Measurements from ENCODE around the gene RBM33. TPM values are rescaled to one million over a fixed set of nuclear protein-coding genes. Genes with fewer than 3 reads are reported as not detected.

The RBM33 gene
- total and polyA plus RNA-seq, 2 of the 13 experiments (the other 11 are each of a cell fraction or from before 2014, with no cell fraction given), result 12.4 to 28.9 TPM

DNA sequence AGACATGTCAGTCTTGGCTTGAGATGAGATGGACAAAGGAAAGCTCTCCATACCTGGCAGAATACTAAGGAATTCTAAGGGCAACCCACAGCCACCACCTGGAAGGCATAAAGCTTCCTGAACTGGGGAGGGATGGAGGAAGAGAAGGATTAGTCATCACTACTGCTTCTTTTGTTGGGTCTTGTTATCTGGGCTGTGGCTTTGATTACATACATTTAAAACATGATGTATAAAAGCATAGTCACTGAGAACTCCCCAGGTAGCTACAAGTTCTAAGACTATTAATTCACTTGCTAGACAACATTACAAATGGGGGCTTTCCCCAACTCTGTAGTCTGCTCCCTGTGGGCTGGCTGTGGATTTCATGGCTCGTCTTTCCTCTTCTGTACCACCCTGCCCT, 58.2 kb downstream of the RBM33 start:
- Histone ChIP-seq H4K20me1 (ENCODE audit: insufficient read depth, low read length) (peaks cover 5% of the 10 kb centered on the region), H3K79me2 (ENCODE audit: insufficient read depth, low read length) (peaks cover 29% of the 10 kb centered on the region), H3K9me3 (ENCODE audit: low read length) (no peaks in the 10 kb centered on the region), H3K27ac (ENCODE audit: extremely low read length, insufficient read depth, low read length) (no peak overlapping the region), H3K36me3 (replicated peaks in 1 of 2; ENCODE audit: control insufficient read depth in 1 of 2, insufficient read depth in 2 of 2, low read length in 2 of 2) (peaks cover 20 to 79% of the 10 kb centered on the region in 2 experiments), H3K9ac (ENCODE audit: insufficient read depth, low read depth, low read length) (no peak overlapping the region), H2AFZ (ENCODE audit: low read length) (no peak overlapping the region), H3K27me3 (ENCODE audit: control insufficient read depth in 1 of 2, insufficient read depth in 2 of 2, low read length in 2 of 2) (no peaks in the 10 kb centered on the region), H3K4me2 (ENCODE audit: low read depth, low read length) (no peak overlapping the region), H3K4me1 (ENCODE audit: insufficient read depth, low read length) (peaks cover 13% of the 10 kb centered on the region), H3K4me3 (replicated peaks in 1 of 3; ENCODE audit: insufficient read depth in 1 of 3, low read depth in 2 of 3, low read length in 3 of 3) (no peak overlapping the region)
- in situ Hi-C loops (cut with HindIII; ENCODE audit: extremely low pct_ligation_motif_present, low pct_unique_long_range_greater_than_20kb) (no loop called here), intact Hi-C loops (cut with micrococcal nuclease; ENCODE audit: unreplicated experiment) (no loop called here)
- no peak for ATAC-seq
- BruUV-seq (replicated peaks), result no TSS peak
- DNase-seq (ENCODE audit: low spot score), result no peak
- WGBS (ENCODE audit: low lambda C conversion rate), result 100% methylated on average over 1 of the region's 1 CpG
- TF ChIP-seq RBM22 (optimal IDR thresholded peaks at IDR 0.05; ENCODE audit: low read length), result peak; percentile 43
- no peak for TF ChIP-seq ZNF101 (CRISPR knock-in tag; IDR thresholded peaks at IDR 0.05; ENCODE audit: borderline replicate concordance, low read depth)
- POLR2A ChIA-PET, result no interaction called here
- FAIRE-seq, result no peak
- CTCF ChIA-PET (ENCODE audit: low intra/inter-chr PET ratio, low total read pairs), result no interaction called here

DNA sequence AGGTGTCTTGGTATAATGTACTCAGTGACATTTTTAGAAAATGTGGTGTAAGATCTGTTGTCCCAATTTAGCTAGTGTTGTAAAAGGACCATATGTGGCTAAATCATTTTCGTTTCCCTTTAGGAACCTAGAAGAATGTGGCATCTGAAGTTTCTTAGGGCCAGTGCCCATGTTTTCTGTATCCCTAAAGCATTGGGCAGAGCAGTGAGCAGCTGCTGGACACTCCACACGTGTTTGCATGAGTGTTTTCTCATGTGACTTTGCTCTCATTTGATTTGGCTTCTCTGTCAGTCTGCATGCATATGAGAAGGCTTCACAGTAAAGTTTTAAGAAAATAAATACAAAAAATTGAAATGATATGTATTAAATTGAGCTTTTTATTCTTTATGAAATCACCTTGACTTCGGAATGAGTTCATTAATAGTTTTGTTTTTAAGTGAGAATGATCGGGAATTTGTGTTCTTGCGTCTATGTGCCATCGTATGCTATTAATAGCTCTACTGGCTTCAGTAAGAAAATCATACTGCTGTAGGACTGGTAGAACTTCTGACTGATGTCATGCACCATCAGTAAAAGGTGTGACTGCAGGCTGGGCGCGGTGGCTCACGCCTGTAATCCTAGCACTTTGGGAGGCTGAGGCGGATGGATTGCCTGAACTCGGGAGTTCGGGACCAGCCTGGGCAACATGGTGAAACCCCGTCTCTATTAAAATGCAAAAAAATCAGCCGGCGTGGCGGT, 61.3 kb downstream of the RBM33 start:
- no peak for FAIRE-seq
- Histone ChIP-seq H3K4me2 (ENCODE audit: low read depth, low read length) (no peak overlapping the region), H3K4me3 (replicated peaks in 1 of 3; ENCODE audit: insufficient read depth in 1 of 3, low read depth in 2 of 3, low read length in 3 of 3) (no peak overlapping the region), H3K27ac (ENCODE audit: extremely low read length, insufficient read depth, low read length) (no peak overlapping the region), H3K9me3 (ENCODE audit: low read length) (no peaks in the 10 kb centered on the region), H4K20me1 (ENCODE audit: insufficient read depth, low read length) (no peaks in the 10 kb centered on the region; the same call in 1 of the 2 replicates), H3K4me1 (ENCODE audit: insufficient read depth, low read length) (no peaks in the 10 kb centered on the region), H3K79me2 (ENCODE audit: insufficient read depth, low read length) (peaks cover 16% of the 10 kb centered on the region), H3K9ac (ENCODE audit: insufficient read depth, low read depth, low read length) (no peak overlapping the region), H3K27me3 (ENCODE audit: control insufficient read depth in 1 of 2, insufficient read depth in 2 of 2, low read length in 2 of 2) (no peaks in the 10 kb centered on the region), H2AFZ (ENCODE audit: low read length) (no peak overlapping the region), H3K36me3 (replicated peaks in 1 of 2; ENCODE audit: control insufficient read depth in 1 of 2, insufficient read depth in 2 of 2, low read length in 2 of 2) (peaks cover 27 to 96% of the 10 kb centered on the region in 2 experiments)
- in situ Hi-C loops (cut with HindIII; ENCODE audit: extremely low pct_ligation_motif_present, low pct_unique_long_range_greater_than_20kb) (no loop called here), intact Hi-C loops (cut with micrococcal nuclease; ENCODE audit: unreplicated experiment) (no loop called here)
- POLR2A ChIA-PET, result no interaction called here
- no TSS peak for BruUV-seq (replicated peaks)
- WGBS (ENCODE audit: low lambda C conversion rate), result 95% methylated on average over 16 of the region's 16 CpGs
- DNase-seq (ENCODE audit: low spot score), result no peak
- ATAC-seq, result no peak
- CTCF ChIA-PET (ENCODE audit: low intra/inter-chr PET ratio, low total read pairs), result no interaction called here
- TF ChIP-seq ZBTB14 (CRISPR knock-in tag; IDR thresholded peaks at IDR 0.05), result no peak
- TF ChIP-seq, protein P1, sequence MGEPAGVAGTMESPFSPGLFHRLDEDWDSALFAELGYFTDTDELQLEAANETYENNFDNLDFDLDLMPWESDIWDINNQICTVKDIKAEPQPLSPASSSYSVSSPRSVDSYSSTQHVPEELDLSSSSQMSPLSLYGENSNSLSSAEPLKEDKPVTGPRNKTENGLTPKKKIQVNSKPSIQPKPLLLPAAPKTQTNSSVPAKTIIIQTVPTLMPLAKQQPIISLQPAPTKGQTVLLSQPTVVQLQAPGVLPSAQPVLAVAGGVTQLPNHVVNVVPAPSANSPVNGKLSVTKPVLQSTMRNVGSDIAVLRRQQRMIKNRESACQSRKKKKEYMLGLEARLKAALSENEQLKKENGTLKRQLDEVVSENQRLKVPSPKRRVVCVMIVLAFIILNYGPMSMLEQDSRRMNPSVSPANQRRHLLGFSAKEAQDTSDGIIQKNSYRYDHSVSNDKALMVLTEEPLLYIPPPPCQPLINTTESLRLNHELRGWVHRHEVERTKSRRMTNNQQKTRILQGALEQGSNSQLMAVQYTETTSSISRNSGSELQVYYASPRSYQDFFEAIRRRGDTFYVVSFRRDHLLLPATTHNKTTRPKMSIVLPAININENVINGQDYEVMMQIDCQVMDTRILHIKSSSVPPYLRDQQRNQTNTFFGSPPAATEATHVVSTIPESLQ (CRISPR knock-in tag; conservative IDR thresholded peaks at IDR 0.05), result no peak
- no peak for TF ChIP-seq ZC3H4 (CRISPR knock-in tag; IDR thresholded peaks at IDR 0.05; ENCODE audit: borderline replicate concordance)
- TF ChIP-seq HOXA7 (CRISPR knock-in tag; IDR thresholded peaks at IDR 0.05), result no peak
- TF ChIP-seq FOSL2 (CRISPR knock-in tag; IDR thresholded peaks at IDR 0.05), result no peak
- TF ChIP-seq ZNF7 (CRISPR knock-in tag; IDR thresholded peaks at IDR 0.05), result no peak
- no peak for TF ChIP-seq ZNF792 (CRISPR knock-in tag; IDR thresholded peaks at IDR 0.05)
- TF ChIP-seq ZNF577 (CRISPR knock-in tag; IDR thresholded peaks at IDR 0.05; ENCODE audit: borderline replicate concordance, low read depth), result no peak
- TF ChIP-seq, protein P2, sequence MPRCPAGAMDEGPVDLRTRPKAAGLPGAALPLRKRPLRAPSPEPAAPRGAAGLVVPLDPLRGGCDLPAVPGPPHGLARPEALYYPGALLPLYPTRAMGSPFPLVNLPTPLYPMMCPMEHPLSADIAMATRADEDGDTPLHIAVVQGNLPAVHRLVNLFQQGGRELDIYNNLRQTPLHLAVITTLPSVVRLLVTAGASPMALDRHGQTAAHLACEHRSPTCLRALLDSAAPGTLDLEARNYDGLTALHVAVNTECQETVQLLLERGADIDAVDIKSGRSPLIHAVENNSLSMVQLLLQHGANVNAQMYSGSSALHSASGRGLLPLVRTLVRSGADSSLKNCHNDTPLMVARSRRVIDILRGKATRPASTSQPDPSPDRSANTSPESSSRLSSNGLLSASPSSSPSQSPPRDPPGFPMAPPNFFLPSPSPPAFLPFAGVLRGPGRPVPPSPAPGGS (CRISPR knock-in tag; IDR thresholded peaks at IDR 0.05), result no peak
- no peak for TF ChIP-seq ZFY (CRISPR knock-in tag; IDR thresholded peaks at IDR 0.05)
- TF ChIP-seq MBNL3 (CRISPR knock-in tag; conservative IDR thresholded peaks at IDR 0.05), result no peak
- TF ChIP-seq, protein P3, sequence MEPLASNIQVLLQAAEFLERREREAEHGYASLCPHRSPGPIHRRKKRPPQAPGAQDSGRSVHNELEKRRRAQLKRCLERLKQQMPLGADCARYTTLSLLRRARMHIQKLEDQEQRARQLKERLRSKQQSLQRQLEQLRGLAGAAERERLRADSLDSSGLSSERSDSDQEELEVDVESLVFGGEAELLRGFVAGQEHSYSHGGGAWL (CRISPR knock-in tag; IDR thresholded peaks at IDR 0.05), result no peak
